GM18861 (cell line): ENCODE measurements around the gene MRRF.
A peak's percentile ranks its signal among the peaks of the same experiment; 100 is the strongest.
"Not testable (repeated sequence)": the region's sequence is repeated elsewhere in the genome, so short reads cannot be mapped to it uniquely, and the experiment has no call there.

Source experiments
- ATAC-seq: cut with Tn5 transposase; IDR thresholded peaks from one replicate; pipeline ENCODE4 v1.9.1; 2021; ENCODE audit not compliant: unreplicated experiment

The MRRF gene

GRCh38 chr9:122350577-122351355 lies 86.1 kb downstream of the MRRF start:
- ATAC-seq: peak; percentile 66

- no peak for ATAC-seq
Measured at GRCh38 chr9:122354536-122355199, 90.0 kb downstream of the MRRF start.

- ATAC-seq: no peak
Measured at GRCh38 chr9:122355336-122355875, 90.7 kb downstream of the MRRF start.

GRCh38 chr9:122356627-122357026 lies 91.9 kb downstream of the MRRF start:
- ATAC-seq: no peak

GRCh38 chr9:122360891-122361290 lies 96.2 kb downstream of the MRRF start:
- ATAC-seq: no peak

- not testable (repeated sequence) for ATAC-seq
Measured at GRCh38 chr9:122363131-122363530, 98.4 kb downstream of the MRRF start.

GRCh38 chr9:122364117-122364782 lies 99.6 kb downstream of the MRRF start:
- no peak for ATAC-seq

- no peak for ATAC-seq
Measured at GRCh38 chr9:122364783-122365150, 100.1 kb downstream of the MRRF start.

- ATAC-seq: no peak
Measured at GRCh38 chr9:122366074-122366660, 101.5 kb downstream of the MRRF start.

- no peak for ATAC-seq
Measured at GRCh38 chr9:122367065-122367464, 102.4 kb downstream of the MRRF start.

- ATAC-seq: no peak
Measured at GRCh38 chr9:122367774-122368460, 103.2 kb downstream of the MRRF start.

GRCh38 chr9:122368642-122369041 lies 104.0 kb downstream of the MRRF start:
- ATAC-seq: no peak

- ATAC-seq: peak; percentile 38
Measured at GRCh38 chr9:122370303-122370702, 105.6 kb downstream of the MRRF start.

GRCh38 chr9:122370869-122371755 lies 106.4 kb downstream of the MRRF start, which contains the start of gene PTGS1:
Gene PTGS1, plus strand, starts transcription at chr9:122371024. Its CDS starts 61 bp downstream, at chr9:122371085.
- ATAC-seq: peak; percentile 40

GRCh38 chr9:122371846-122372245 lies 107.2 kb downstream of the MRRF start:
- ATAC-seq: no peak

GRCh38 chr9:122372856-122373845 lies 108.5 kb downstream of the MRRF start:
- no peak for ATAC-seq

- ATAC-seq: no peak
Measured at GRCh38 chr9:122374885-122375420, 110.3 kb downstream of the MRRF start.

GRCh38 chr9:122376796-122377195 lies 112.1 kb downstream of the MRRF start:
- ATAC-seq: no peak
